ENCODE results near the gene NPM3.

NPM3 gene

DNA sequence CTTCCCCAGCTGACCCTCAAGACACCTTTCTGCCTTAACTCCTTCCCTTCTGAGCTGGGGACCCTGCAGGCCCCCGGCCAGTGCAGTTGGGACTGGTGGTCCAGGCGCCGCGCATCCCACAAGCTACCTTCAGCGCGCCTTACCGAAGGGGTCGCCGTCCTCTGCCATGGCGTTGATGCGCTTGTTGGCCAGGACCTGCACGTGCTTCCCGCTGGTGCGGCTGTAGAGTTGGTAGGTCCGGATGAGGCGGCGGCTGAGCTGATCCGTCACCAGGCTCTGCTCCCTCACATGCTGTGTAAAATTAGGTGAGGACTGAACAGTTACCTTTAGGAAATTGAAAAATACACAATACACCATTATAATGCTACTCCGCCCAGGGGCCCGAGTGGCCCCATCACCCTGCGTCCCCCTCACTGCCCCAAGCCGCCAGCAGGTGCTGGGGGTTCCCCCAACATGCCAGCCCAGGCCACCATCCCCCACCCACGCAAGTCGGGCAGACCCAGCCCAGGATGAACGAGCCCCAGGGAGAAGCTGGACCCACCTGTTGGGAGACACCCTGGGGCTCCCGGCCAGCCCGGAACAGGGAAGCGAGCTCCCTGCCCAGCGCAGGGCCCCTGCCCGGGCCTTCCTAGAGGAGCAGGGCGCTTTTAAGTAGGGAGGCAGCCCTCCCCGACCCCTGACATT is 8.5 kb downstream of the NPM3 start:
- DNase-seq (ENCODE audit: low read depth in 2 of 2), result no peak

DNA sequence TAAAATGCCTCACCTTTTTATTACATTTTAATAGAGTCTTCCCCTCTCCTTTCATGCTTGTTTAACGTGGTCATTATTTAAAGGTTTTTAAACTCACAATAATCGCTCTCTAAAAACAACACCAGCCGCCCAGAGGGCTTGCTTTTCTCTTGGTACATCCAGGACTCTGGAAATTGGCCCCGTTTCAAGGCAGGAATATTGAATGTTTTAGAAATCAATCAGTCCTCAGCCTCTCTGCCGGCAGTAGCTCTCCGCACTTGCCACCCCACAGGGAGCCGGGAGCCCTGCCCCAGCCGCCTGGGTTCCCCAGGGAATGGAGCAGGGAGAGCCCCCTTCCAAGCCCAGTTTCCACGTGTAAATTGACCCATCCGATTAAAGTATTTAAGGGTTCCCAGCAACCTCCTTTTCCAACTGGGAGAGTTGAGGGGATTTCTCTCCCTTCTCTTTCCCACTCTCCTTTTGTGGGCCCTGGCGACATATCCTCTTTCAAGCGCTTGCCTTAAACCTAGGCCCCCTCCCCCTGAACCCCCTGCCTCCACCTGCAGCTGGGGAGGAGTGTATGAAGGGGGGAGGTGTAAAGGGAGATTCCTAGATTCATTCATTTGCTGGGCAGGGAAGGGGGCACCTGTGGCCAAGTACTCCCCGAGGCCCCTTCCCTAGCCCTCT is 9.2 kb downstream of the NPM3 start:
- DNase-seq (ENCODE audit: low read depth in 2 of 2), result no peak

DNA sequence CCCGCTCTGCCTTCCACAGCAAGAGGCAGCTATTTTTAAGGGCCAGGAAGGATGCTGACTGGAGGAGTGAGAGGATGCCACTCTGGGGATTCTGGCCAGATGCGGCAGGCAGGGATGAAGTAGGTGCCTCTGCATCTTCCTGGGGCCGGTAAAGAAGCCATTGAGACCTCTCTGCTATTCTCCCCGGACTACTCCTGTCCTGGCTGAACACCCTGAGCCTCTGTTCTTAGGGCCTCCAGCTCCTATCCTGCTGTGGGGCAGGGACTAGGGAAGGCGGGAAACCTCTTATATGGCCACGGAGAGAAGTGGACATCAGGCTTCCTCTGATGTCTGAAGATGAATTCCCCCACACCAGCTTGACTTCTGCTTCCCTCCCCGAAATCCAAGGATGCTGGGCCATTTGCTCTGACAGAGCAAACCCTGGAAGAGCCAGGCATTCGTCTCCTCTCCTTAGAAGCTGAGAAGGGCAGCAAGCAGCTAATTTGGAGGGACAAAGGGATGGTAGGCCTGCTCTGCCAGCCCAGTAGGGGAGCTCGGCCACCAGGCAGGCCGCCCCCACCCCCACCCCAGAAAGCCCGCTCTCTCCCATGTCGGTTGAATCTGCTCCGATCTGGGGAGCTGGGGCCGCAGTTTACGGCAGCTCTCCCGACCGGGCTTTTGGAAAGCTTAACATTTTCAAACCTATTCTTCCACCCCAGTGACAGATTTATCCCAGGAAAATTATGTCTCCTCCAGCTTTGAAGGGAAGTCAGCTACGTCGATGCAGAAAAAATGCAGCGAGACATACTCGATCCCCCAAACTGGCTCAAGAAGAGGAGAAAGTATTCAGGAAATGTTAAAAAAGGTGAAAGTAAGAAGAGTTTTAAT is 10.1 kb downstream of the NPM3 start:
- DNase-seq (ENCODE audit: low read depth in 2 of 2), result no peak

DNA sequence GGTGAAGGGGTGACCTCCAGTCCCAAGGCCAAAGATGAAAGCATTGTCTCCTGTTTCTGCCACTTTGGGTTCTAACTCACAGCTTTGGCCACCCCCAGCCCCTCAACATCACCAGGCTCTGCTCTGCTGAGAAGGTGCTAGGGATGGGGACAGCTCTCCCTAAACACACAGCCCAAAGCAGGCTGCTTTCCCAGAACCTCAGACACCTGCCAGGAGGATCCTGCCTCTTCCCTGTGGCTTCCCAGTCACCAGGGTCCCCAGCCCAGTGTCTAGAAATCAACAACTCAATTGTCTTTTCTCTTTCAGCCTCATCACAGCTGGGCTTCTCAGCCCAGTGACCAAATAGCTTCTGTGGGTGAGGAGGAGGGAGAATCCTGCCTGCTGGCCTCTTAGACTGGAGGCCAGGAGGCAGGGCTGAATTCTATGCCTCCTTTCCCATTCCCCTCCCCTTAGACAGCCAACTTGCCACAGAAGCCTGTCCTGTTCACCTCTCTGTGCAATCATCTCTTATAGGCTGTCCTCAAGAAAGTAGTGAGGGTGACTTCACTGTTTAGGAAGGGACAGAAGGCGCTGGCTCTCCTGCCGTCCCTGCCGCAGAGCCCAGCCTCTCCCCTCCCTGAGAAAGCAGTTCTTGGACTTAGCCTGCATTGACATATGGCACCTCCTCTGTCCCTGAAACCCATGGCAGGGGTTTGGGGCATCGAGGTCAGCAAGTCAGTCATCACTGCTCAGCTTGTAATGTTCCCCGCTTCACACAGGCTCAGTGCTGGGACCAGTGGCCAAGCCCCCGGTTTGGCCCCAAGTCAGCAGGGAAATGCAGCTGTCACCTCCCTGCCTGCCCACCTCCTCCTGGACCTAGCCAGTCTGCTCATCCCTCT is 11.0 kb downstream of the NPM3 start:
- no peak for DNase-seq (ENCODE audit: low read depth in 2 of 2)

DNA sequence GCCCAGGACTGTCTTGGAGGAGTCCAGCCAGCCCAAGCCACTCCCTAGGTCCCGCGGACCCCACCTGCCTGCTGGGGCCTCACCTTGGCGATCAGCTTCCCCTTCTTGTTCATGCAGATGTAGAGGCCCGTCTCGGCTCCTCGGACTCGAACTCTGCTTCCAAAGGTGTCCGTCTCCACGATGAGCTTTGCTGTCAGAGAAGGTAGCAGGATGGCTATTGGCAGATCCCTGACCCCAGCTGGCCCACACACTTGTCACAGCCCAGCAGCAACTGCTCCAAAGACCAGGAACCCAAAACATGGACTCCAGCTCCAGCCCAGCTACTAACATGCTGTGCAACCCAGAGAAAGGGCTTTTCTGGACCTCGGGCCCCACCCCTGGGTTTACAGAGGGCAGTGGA is 11.9 kb downstream of the NPM3 start:
- DNase-seq (ENCODE audit: low read depth in 2 of 2), result no peak

DNA sequence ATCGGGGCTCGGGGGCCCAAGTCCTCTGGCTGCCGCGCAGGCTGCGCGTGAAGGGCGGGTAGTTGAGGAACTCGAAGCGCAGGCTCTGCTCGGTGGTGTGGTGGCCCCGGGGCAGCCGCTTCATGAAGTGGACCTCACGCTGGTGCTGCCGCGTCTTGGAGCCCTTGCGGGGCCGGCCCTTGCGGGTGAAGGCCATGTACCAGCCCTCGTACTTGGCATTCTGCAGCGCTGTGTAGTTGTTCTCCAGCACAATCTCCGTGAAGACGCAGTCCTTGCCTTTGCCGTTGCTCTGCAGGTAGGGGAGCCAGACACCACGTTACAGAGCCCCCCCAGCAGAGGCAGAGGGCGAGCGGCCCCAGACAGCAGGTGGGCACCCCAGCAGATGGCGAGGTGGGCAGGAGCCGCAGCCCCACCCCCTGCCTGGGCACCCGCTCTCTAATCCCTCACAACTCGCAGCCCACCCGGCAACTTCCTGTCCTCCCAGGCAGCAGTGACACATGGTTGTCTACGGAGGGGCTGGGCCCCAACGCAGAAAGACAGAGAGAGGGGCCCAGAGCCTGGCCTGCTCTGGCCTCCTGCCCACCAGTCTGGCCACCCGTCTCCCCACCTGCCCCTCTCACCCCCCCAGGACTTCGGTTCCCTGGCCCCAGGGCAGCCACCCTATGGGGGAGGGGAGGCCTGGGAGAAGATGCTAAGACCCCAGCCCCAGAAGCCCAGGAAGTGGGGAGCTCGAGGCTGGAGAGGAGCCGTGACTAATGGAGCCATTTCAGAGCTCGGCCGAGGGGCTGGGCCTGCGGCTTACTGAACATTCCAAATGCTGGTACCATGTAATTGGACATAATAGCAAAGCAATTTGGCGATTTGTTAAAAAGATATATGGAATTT is 12.7 kb downstream of the NPM3 start:
- DNase-seq (ENCODE audit: low read depth in 2 of 2), result no peak

DNA sequence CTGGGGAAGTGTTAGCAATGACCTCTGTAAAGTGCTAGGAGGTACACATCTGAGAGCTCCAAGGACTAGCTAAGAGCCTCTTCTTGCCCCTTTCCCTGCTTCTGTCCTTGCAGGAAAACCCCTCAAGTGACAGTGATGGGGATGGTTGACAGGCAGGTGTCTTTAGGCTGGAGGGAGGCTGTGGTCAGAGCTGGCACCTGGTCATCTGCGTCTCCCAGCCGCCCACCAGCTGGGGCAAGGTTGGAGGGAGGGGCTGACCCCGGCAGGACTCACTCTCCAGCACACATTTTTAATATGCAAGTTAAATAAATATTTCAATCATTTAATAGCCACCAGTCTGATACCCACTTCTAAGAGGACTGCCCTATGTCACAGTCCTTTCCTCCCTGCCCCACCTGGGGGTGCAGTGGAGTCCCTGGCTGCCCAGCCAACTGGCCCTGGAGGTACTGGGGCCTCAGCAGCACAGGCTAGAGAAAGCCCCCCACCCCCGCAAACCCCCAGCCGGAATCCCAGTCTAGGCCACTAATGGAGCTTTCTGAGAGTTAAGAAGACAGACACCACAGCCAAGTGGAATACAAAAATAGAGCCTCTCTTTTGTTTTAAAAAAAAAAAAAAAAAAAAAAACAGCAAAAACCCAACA is 13.6 kb downstream of the NPM3 start:
- no peak for DNase-seq (ENCODE audit: low read depth in 2 of 2)

DNA sequence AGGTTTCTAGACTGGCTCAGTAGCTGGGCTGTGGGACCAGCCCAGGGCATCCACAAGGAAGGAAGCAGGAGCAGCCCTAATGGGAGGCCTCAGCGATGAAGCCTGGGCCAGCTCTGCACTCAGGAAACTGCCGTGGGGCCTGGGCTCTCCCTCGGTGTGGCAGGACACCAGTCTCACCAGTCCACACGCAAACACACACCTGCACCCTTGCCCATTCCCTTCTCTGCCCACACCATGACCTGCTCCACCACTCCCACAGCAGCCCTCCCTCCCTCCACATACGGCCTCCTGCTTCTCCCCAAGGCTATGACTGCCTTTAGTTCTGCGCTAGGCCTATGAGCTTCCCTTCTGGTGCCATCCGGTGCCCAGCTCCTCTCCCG is 14.5 kb downstream of the NPM3 start:
- DNase-seq (ENCODE audit: low read depth in 2 of 2), result no peak

DNA sequence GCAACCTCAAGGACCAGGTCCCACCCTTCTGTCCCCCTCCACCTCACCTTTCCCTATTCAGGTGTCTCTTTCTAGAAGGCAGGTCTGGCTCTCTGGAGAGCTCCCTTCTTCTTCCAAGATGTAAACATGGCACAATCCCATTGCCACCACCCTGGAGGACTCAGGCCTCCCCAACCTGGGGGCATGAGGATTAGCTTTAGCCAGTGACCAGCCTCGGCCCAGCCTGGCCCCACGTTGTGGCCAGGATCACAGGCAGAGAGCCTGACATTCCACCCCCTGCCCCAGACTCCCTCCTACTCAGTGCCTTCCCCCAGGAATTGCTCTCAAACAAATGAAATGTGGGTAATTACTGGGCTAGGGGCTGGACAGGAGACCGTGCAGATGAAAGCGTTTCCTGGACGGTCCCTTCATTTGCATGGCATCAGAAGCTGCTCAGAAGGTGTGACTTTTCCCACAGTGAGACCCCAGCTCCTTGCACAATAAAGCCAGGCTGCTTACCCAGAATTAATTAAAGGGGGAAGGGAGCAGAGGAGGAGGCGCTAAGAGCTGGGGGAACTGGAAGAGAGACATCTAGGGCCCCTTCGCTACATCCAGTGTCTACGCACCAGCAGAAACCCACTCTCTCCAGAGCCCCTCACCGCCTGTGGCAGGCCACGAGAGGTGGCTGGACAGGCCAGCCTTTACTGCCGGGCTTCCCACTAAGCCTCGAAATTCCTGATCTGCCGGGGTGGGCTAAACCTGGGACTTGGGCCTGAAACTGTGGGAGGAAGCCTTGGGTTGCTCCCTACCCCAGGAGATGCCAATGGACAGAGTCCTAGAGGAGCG is 15.1 kb downstream of the NPM3 start:
- no peak for DNase-seq (ENCODE audit: low read depth in 2 of 2)

DNA sequence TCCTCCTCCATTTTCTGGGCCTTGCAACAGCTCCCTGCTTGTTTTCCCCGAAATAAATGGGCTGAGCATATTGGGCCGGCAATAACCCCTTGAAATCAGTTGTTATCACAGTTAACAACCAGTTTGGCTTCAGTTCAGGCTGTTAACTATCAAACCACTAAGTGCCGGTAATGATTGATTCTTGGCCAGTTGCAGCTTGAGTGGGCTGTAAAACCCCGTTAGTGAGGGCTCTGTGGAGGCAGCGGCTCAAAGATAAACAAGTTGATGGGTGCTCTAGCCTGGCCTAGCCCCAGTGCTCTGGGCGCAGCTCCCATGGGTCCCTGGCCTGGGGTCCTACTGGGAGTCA is 15.7 kb downstream of the NPM3 start:
- DNase-seq (ENCODE audit: low read depth in 2 of 2), result no peak

DNA sequence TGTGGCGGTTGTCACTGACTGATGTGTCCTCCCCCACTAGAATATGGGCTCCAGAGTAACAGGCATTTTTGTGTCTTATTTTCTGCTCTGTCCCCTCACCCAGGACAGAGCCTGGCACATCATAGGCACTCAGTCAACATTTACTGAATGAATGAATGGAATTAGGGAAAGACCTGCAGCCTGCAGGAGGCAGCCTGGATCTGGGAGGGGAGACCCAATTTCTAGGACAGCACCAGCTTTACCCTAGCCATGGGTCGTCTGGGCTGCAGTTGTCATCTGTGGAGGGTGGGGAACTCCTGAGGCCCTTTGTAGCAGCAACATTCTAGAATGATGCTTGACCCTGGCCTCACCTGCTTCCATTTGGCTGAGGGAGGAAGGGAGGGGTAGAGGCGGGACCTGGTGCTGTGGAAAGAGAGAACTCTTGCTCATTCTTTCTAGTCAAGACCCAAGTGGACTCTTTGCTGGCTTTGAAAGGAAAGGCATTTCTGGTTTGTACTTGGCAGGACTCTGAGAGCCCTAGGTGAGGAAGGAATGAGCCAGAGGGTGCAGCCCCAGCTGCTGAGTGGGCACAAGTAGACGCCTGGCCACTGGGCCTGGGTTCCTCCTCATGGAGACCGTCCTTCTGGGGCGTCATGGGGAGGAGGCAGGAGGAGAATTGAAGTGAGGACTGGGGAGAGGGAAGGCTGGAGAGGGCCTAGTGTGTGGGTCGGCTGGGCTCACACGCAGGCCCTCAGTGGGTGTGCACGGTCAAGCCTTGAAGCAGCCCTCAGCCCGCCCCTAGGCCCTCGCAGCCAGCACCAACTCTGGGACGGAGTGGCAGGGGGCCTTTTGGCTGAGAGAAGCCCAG is 16.3 kb downstream of the NPM3 start:
- DNase-seq (ENCODE audit: low read depth in 2 of 2), result no peak

DNA sequence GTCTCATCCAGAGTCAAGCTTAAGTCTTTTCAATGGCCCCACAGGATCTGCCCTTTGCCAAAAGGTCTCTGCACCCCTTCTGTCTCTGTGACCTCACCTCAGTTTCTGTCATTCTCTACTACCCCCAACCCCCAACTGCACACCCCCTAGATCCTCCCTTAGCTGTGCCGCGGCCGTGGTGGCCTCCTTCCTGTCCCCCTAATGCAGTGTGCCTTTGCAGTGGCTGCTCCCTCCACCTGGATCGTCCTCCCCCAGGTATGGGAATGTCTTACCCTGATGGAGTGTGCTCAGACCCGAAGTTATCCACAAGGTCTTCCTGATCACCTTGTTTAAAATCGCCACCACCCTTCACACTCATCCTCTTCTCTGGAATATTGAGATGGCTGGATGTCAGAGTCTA is 16.9 kb downstream of the NPM3 start:
- no peak for DNase-seq (ENCODE audit: low read depth in 2 of 2)

DNA sequence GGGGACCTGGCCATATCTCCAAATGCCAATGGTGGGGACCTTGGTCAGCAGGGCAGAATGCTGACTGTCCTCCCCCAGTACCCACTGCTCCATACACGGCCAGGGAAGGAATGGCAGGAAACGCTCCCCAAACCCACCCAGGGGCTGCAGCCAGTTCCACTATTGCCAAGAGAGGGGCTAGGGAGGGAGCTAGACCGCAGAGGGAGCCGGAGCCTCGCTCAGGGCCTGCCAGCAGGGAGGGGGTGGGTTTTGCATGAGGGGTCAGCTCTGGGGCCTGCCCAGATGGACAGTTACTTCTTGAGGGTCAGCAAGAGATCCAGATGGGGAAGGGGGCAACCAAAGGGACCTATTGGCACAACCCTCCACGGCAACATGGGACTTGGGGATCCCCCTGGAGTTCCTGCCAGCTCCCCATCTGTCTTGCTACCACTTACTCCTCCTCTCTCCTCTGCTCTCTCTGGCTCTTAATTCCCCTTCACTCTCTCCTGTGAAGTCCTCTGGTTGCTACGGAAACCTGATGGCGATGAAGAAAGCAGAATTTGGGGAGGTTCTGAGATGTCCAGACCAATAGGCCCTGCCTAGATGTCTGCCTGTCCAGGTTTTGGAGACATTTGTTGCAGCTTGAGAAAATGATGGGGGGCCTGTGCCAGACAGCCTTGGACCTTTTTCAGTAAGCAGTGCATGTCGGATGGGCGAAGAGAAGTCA is 20.0 kb downstream of the NPM3 start:
- DNase-seq (ENCODE audit: low read depth in 2 of 2), result no peak

DNA sequence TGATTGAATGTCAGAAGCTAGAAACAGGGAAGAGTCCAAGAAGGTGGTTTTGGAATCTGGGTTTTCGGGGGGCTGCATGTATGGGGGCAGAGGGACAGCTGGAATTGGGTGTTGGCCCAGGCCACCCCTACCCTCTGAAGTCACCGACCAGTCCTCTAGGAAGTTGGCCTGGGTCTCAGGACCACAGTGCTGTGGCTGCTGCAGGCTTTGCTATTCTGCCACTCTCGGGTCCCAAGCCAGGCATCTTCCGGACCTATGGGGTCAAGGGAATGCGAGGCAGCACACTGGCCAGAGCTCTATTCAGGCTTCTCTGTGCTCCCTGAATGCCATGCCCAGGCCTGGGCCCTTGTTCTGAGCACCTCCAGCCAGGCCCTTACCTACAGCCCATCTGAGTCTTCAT is 20.5 kb downstream of the NPM3 start:
- no peak for DNase-seq (ENCODE audit: low read depth in 2 of 2)

DNA sequence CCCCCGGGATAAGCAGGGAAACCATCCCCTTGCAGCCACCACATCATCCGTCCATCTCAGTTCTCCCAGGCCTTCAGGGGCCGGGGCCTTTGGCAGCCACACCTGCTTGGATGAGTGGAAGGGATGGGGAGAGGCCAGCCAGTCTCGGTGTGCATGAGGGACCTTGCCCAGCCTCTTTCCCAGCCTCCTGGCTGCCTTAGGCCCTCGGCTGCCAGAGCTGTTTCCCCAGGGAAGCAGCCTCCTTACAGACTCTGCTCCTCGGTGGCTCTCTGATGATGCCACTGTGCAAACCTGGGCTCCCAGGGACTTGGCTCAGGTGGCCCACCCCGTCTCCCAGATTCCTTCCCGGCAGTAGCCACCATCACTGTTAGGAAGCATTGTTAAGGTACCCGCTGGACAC is 22.0 kb downstream of the NPM3 start:
- DNase-seq (ENCODE audit: low read depth in 2 of 2), result no peak

DNA sequence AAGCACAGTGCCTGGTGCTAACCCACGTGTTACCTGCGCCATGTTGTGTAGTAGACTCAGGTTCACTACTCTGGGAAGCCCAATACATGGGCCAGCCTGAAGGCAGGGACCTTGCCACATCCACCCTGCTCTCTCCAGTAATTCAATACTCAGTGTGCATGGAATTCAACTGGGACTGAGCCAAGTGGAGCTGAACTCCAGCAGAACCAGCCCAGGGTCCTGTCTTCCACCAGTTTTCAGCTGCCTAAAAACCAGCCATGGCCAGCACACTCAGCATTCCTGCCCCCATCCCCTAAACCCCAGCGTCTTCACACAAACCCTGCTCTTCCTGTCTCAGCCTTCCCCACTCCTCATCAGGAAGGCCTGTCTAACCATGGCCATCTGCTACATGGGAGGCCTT is 22.7 kb downstream of the NPM3 start:
- DNase-seq (ENCODE audit: low read depth in 2 of 2), result no peak

DNA sequence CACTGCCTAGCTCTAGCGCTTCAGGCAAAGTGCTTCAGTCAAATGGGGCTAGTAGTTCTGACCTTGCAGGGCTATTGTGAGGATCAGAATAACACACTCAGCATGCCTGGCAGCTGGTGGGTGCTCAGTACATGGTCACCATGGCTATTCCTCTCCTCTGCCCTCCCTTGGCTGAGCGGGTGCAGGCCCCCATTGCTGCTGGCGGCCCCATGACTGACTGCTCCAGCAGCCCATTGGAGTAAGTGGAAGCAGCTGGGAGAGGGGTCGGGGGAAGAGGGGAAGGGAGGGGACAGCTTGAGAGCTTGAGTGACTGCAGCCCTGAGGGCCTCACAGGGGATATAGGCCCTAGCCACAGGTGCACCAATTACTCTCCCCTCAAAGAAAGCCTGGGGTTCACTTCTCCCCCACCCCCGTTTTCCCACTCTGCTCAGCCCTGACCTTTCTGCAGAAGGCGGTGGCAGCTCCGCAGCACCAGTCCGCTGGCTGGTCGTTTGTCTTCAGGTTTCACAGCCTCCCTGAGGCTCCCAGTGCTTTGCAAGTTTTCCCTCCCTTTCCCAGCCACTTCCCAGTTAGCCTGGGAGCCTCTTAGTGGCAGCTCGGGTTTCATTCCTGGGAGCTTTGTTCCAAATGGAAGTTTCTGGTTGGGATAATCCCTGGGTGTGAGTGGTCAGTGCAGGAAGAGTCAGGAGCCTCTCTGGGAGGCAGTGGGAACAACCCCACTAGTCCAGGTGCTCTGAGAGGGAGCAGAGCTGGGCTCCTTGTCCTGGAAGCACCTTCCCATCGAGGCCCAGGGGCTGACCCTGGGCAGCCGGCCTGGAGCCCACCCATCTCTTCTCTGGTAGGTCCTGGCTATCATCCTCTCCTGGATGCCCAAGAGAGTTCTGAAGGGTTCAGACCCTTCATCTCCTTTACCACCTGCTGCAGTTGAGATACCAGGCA is 23.7 kb downstream of the NPM3 start:
- DNase-seq (ENCODE audit: low read depth in 2 of 2), result no peak

All from stimulated activated CD4-positive, alpha-beta T cell treated with anti-CD3 and anti-CD28 coated beads, Interleukin-1b, Interleukin-23, amount 100 ng/mL, for 1 hour (primary cell).